Endodermal cell (in vitro differentiated cells): Measurements from ENCODE around the gene UBAP2. TPM values are rescaled to one million over a fixed set of nuclear protein-coding genes. Genes with fewer than 3 reads are reported as not detected.
A peak's percentile ranks its signal among the peaks of the same experiment; 100 is the strongest.

ENCODE experiments used
- DNase-seq: peaks from one replicate; pipeline ENCODE4 v3.0.0-alpha.2; 2017
- H3K27ac ChIP-seq: 2 replicates; pipeline ENCODE4 v1.5.1; 2013; ENCODE audit warnings: mild to moderate bottlenecking, low read depth, low read length, moderate library complexity
- H3K27me3 ChIP-seq: 2 replicates; pipeline ENCODE4 v1.6.1; 2013; ENCODE audit warnings: mild to moderate bottlenecking, low read length, moderate library complexity; ENCODE audit not compliant: insufficient read depth, control insufficient read depth, poor library complexity, severe bottlenecking
- H3K36me3 ChIP-seq: 2 replicates; pipeline ENCODE4 v1.7.0; 2013; ENCODE audit warnings: mild to moderate bottlenecking, low read length, moderate library complexity; ENCODE audit not compliant: control insufficient read depth, insufficient read depth
- H3K4me1 ChIP-seq: one replicate; pipeline ENCODE4 v1.7.0; 2013; ENCODE audit warnings: low read length; ENCODE audit not compliant: control insufficient read depth, insufficient read depth
- H3K4me3 ChIP-seq: 2 replicates; pipeline ENCODE4 v1.5.1; 2013; ENCODE audit warnings: mild to moderate bottlenecking, low read length, moderate library complexity
- H3K9ac ChIP-seq: 2 replicates; pipeline ENCODE4 v1.6.1; 2013; ENCODE audit warnings: mild to moderate bottlenecking, low read length, moderate library complexity; ENCODE audit not compliant: poor library complexity, severe bottlenecking; ENCODE audit errors: extremely low read depth
- H3K9me3 ChIP-seq: 2 replicates; pipeline ENCODE4 v1.6.1; 2013; ENCODE audit warnings: mild to moderate bottlenecking, low read length, moderate library complexity; ENCODE audit not compliant: control insufficient read depth
- H3K27ac Mint-ChIP-seq: 2 replicates; pipeline ENCODE4 v1.8.0; 2020; ENCODE audit warnings: mixed read lengths
- H3K27me3 Mint-ChIP-seq: 2 replicates; pipeline ENCODE4 v1.8.0; 2021; ENCODE audit warnings: mild to moderate bottlenecking, mixed read lengths; ENCODE audit not compliant: insufficient read depth
- H3K36me3 Mint-ChIP-seq: 2 replicates; pipeline ENCODE4 v1.8.0; 2020; ENCODE audit warnings: low read depth, mixed read lengths
- H3K4me1 Mint-ChIP-seq: 2 replicates; pipeline ENCODE4 v1.8.0; 2020; ENCODE audit warnings: mixed read lengths
- H3K4me3 Mint-ChIP-seq: 2 replicates; pipeline ENCODE4 v1.8.0; 2020; ENCODE audit warnings: mild to moderate bottlenecking, moderate library complexity, mixed read lengths
- H3K9me3 Mint-ChIP-seq: 2 replicates; pipeline ENCODE4 v1.8.0; 2020; ENCODE audit warnings: mild to moderate bottlenecking, mixed read lengths
- WGBS, 2 experiments: methylation state at CpG; one replicate each; pipeline versions ENCODE4 v1.1.5 to v1.1.7; 2013; ENCODE audit warnings: missing lambda C conversion rate in 2 of 2, mixed read lengths in 1 of 2; ENCODE audit not compliant: insufficient coverage in 1 of 2, insufficient read length in 1 of 2; 5-methylcytosine and 5-hydroxymethylcytosine counted together
- total RNA-seq, 2 donors: library from RNA; stranded (reverse); fragmentation: NEBNext Ultra II Directional in 1 of 2; extraction: Animal tissue kit (Norgen Biotek cat#: 25700) in 1 of 2; gene quantifications; 2 replicates in 1 of 2; 3 replicates in 1 of 2; pipeline ENCODE4 v1.2.1, GENCODE V29; 2021
- TF ChIP-seq, protein P1 (sequence below): fragments of 200-600 bp; sonication (generic); conservative IDR thresholded peaks from 2 replicates; pipeline ENCODE4 v1.5.0; 2021; ENCODE audit warnings: antibody characterized with exemption, mild to moderate bottlenecking

UBAP2 gene
- total RNA-seq, 2 donors from 2014 or later: 60.9 to 82.1 TPM

DNA sequence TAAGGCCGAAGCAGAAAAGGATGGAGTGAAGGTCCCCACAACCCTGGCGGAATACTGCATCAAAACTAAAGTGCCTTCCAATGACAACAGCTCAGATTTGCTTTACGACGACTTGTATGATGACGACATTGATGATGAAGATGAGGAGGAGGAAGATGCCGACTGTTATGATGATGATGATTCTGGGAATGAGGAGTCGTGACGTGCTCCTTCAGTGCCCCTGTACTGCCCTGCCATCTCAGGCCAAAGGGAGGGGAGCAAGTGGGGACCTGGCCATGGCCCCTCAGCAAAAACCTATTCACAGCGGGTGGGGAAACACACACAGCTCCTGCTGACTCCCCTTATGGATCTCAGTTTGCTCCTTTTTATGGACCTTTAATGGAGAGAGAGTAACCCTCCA lies 131.7 kb downstream of the UBAP2 start:
- H3K4me1 Mint-ChIP-seq: peaks cover 24% of the 10 kb centered on the region
- no peak for DNase-seq
- TF ChIP-seq, protein P1, sequence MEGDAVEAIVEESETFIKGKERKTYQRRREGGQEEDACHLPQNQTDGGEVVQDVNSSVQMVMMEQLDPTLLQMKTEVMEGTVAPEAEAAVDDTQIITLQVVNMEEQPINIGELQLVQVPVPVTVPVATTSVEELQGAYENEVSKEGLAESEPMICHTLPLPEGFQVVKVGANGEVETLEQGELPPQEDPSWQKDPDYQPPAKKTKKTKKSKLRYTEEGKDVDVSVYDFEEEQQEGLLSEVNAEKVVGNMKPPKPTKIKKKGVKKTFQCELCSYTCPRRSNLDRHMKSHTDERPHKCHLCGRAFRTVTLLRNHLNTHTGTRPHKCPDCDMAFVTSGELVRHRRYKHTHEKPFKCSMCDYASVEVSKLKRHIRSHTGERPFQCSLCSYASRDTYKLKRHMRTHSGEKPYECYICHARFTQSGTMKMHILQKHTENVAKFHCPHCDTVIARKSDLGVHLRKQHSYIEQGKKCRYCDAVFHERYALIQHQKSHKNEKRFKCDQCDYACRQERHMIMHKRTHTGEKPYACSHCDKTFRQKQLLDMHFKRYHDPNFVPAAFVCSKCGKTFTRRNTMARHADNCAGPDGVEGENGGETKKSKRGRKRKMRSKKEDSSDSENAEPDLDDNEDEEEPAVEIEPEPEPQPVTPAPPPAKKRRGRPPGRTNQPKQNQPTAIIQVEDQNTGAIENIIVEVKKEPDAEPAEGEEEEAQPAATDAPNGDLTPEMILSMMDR: no peak
- Histone ChIP-seq H3K4me3 (no peak overlapping the region), H3K36me3 (peaks cover 94% of the 10 kb centered on the region), H3K9me3 (no peaks in the 10 kb centered on the region), H3K27me3 (no peaks in the 10 kb centered on the region), H3K9ac (no peak overlapping the region), H3K27ac (no peak overlapping the region), H3K4me1 (no peaks in the 10 kb centered on the region)
- WGBS, 2 experiments: 95 to 96% methylated on average over 6 to 9 of the region's 9 CpGs
- H3K4me3 Mint-ChIP-seq: no peak overlapping the region
- peaks cover 70% of the 10 kb centered on the region for H3K36me3 Mint-ChIP-seq
- no peak overlapping the region for H3K27ac Mint-ChIP-seq
- no peaks in the 10 kb centered on the region for H3K9me3 Mint-ChIP-seq
- no peaks in the 10 kb centered on the region for H3K27me3 Mint-ChIP-seq

DNA sequence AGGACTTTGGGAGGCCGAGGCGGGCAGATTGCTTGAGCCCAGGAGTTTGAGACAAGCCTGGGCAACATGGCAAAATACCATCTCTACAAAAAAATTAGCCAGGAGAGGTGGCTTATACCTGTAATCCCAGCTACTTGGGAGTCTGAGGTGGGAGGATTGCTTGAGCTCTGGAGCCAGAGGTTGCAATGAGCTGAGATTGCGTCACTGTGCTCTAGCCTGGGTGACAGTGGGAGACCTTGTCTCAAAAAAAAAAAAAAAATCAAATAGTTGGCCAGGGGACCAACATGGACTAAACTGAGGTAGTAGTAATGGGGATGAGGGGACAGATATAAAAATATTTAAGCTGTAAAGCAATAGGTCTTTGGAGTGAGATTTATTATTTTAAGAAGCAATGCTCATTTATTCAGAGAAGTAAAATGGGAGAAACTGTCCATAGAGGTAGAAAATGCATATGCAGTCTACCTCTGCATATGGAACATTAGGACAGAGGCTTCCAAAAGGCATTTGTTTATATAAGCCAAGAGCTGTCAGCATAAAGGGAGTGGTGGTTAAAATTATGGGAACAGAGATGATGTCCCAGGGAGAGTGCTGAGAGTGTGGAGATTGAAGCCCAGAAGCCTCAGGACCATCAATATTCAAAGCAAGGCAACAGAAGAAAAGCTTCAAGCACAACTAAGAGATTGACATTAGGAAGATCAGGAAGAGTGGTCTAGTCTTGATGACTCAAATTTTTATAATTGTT lies 133.6 kb downstream of the UBAP2 start:
- 80 to 92% methylated on average over 2 to 3 of the region's 3 CpGs for WGBS, 2 experiments
- Mint-ChIP-seq H3K27me3 (no peaks in the 10 kb centered on the region), H3K27ac (peak overlapping the region; percentile 36), H3K9me3 (no peaks in the 10 kb centered on the region), H3K4me1 (peaks cover 19% of the 10 kb centered on the region), H3K4me3 (no peak overlapping the region), H3K36me3 (peaks cover 55% of the 10 kb centered on the region)
- TF ChIP-seq, protein P1: no peak
- H3K4me3 ChIP-seq: no peak overlapping the region
- no peaks in the 10 kb centered on the region for H3K9me3 ChIP-seq
- peaks cover 80% of the 10 kb centered on the region for H3K36me3 ChIP-seq
- no peak for DNase-seq
- H3K4me1 ChIP-seq: no peaks in the 10 kb centered on the region
- H3K27me3 ChIP-seq: no peaks in the 10 kb centered on the region
- H3K9ac ChIP-seq: no peak overlapping the region
- no peak overlapping the region for H3K27ac ChIP-seq

DNA sequence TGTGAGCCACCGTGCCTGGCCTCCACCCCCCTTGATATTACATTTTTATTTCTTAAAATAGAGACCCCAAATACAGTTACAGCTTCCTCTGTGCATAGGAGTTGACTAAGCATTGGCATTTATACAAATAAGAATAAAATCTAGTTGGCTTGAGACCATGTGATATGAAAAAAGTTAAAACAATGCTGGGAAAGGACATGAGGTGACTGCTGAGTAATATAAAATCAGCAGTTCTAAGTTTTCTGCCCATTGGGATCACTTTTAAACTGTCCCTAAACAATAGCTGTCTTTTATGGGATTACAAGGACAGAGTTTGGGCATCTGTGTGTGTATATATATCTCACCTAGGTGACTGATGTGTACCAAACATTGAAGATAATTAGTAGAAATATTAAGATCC lies 135.1 kb downstream of the UBAP2 start:
- no peak overlapping the region for H3K27ac ChIP-seq
- H3K4me3 Mint-ChIP-seq: no peak overlapping the region
- no peak for DNase-seq
- peaks cover 72% of the 10 kb centered on the region for H3K36me3 ChIP-seq
- no peaks in the 10 kb centered on the region for H3K27me3 ChIP-seq
- H3K9me3 ChIP-seq: no peaks in the 10 kb centered on the region
- peaks cover 7% of the 10 kb centered on the region for H3K4me1 Mint-ChIP-seq
- H3K27ac Mint-ChIP-seq: no peak overlapping the region
- H3K9me3 Mint-ChIP-seq: no peaks in the 10 kb centered on the region
- H3K4me3 ChIP-seq: no peak overlapping the region
- no peaks in the 10 kb centered on the region for H3K27me3 Mint-ChIP-seq
- no peaks in the 10 kb centered on the region for H3K4me1 ChIP-seq
- no peak overlapping the region for H3K9ac ChIP-seq
- TF ChIP-seq, protein P1: no peak
- H3K36me3 Mint-ChIP-seq: peaks cover 47% of the 10 kb centered on the region
- WGBS, 2 experiments: 100% methylated on average over 1 of the region's 1 CpG; no CpG with 5 or more reads in 1 of the 2 experiments
